ENCODE measurements around the gene C19orf12. TPM values are rescaled to one million over a fixed set of nuclear protein-coding genes. Genes with fewer than 3 reads are reported as not detected.

Gene C19orf12
- total and polyA plus RNA-seq, 2 of the 13 experiments (the other 11 are each of a cell fraction or from before 2014, with no cell fraction given): 17.7 to 34.4 TPM

DNA sequence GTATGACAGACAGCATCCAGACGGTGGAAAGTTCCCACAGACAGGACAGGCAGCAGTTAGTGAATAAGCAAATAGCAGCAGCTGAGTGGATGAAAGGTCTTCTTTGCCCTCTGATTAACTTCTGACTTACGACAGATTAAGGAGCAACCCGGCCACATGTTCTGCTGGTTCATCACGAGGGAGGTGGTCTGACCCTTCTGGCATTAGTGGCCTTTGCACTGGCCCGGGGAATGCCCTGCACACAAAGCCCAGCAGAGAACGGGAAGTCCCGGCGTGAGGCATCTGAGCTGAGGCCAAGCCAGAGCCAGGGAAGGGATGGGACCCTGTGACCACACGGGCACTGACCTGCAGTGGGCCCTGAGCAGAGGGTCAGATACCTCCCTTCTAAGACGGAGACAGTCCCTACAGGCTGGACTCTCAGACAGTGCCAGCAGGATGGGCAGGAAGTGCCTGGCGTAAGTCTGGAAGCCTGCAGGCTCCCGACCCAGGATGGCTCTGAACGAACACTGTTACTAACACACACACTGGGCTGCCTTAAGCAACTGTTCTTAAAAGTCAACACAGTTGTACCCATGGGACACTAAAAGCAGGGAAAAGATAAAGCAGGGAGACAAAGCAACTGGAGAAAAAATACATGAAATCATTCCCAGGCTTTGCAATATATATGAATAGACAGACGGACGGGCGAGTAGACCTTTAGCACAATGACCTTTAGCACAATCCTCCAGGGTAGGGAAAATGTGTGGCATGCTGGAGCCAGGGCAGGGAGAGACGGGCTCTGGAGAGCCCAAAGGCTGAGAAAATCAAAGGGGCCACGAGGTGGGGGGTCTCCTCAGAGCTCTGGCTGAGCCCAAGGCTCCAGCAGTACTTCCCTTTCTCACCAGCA lies 6.3 kb downstream of the C19orf12 start (continued):
- TF ChIP-seq MAZ (IDR thresholded peaks at IDR 0.05; ENCODE audit: borderline replicate concordance, low read depth, low read length) (no peak), MAZ (CRISPR knock-in tag; IDR thresholded peaks at IDR 0.05; ENCODE audit: low read depth) (no peak), ZNF660 (CRISPR knock-in tag; IDR thresholded peaks at IDR 0.05; ENCODE audit: borderline replicate concordance, low read depth) (no peak), ZNF280B (CRISPR knock-in tag; IDR thresholded peaks at IDR 0.05; ENCODE audit: borderline replicate concordance) (no peak), ZNF501 (CRISPR knock-in tag; IDR thresholded peaks at IDR 0.05) (no peak; the same call in 1 of the 2 replicates), ZNF883 (CRISPR knock-in tag; IDR thresholded peaks at IDR 0.05; ENCODE audit: not compliant biosample characterization) (peak; percentile 19), MNT (IDR thresholded peaks at IDR 0.05) (peak; percentile 81), RFX5 (IDR thresholded peaks at IDR 0.05; ENCODE audit: low read depth, low read length) (no peak), RBAK (CRISPR knock-in tag; IDR thresholded peaks at IDR 0.05) (no peak), FOSL2 (CRISPR knock-in tag; IDR thresholded peaks at IDR 0.05) (peak; percentile 56), ZNF3 (CRISPR knock-in tag; IDR thresholded peaks at IDR 0.05) (no peak), ARID5B (CRISPR knock-in tag; IDR thresholded peaks at IDR 0.05) (peak; percentile 78), ZNF724P (CRISPR knock-in tag; IDR thresholded peaks at IDR 0.05; ENCODE audit: borderline replicate concordance) (no peak), FOXA1 (IDR thresholded peaks at IDR 0.05) (no peak), FOXA1 (CRISPR knock-in tag; IDR thresholded peaks at IDR 0.05) (0 out of 2 replicates have a peak, but pooled peaks have one; percentile 30), SALL1 (CRISPR knock-in tag; IDR thresholded peaks at IDR 0.05) (peak; percentile 77), KDM5A (IDR thresholded peaks at IDR 0.05; ENCODE audit: borderline replicate concordance, low read length) (no peak), MTA3 (CRISPR knock-in tag; IDR thresholded peaks at IDR 0.05) (no peak), ZMYM3 (CRISPR knock-in tag; IDR thresholded peaks at IDR 0.05) (peak; percentile 51; the same call in 1 of the 2 replicates), ZNF792 (CRISPR knock-in tag; IDR thresholded peaks at IDR 0.05) (peak; percentile 43; the same call in 1 of the 2 replicates)
- TF ChIP-seq, protein P1, sequence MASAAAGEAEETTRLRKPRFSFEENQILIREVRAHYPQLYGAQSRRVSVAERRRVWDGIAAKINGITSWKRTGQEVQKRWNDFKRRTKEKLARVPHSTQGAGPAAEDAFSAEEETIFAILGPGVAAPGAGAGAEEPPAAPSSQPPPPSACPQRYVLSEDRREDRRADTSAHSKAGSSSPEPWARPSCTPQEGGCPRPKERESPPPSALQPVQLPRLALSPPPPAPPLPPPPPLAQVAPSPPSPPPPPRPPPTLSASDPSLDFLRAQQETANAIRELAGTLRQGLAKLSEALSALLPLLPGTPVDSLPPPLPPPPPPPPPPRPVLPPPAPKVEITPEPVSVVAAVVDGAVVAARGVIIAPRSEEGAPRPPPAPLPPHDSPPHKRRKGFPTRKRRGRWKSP (CRISPR knock-in tag; IDR thresholded peaks at IDR 0.05): no peak
- TF ChIP-seq, protein P2, sequence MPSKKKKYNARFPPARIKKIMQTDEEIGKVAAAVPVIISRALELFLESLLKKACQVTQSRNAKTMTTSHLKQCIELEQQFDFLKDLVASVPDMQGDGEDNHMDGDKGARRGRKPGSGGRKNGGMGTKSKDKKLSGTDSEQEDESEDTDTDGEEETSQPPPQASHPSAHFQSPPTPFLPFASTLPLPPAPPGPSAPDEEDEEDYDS (CRISPR knock-in tag; IDR thresholded peaks at IDR 0.05): no peak
